NCI-H446 (cell line): Measurements from ENCODE around the gene LCN9.

Experiments
- DNase-seq, 2 experiments: peaks; one replicate each; lab custom pipeline; 2025; lab: John Stamatoyannopoulos, UW

Gene LCN9

GRCh38 chr9:135698767-135699166 is 35.7 kb downstream of the LCN9 start:
- DNase-seq: no peak

- DNase-seq: no peak
These were observed 36.3 kb downstream of the LCN9 start, which contains the start of gene SOHLH1 for GRCh38 chr9:135699440-135699839. Gene SOHLH1 (minus strand): TSS chr9:135699481. CDS start chr9:135699467, 14 bp downstream.

GRCh38 chr9:135700525-135700924 is 37.4 kb downstream of the LCN9 start:
- no peak for DNase-seq

GRCh38 chr9:135701067-135701958 is 38.2 kb downstream of the LCN9 start:
- DNase-seq: no peak

GRCh38 chr9:135701959-135702721 is 39.0 kb downstream of the LCN9 start, which contains the start of gene KCNT1:
Gene KCNT1 (plus strand): TSS chr9:135702185. CDS start chr9:135702259, 74 bp downstream.
- DNase-seq: peak in 1 of 2 experiments; percentile 20

- DNase-seq: no peak
These were observed 40.6 kb downstream of the LCN9 start for GRCh38 chr9:135703726-135704125.

GRCh38 chr9:135704483-135704882 is 41.4 kb downstream of the LCN9 start:
- no peak for DNase-seq

GRCh38 chr9:135705376-135705775 is 42.3 kb downstream of the LCN9 start:
- DNase-seq: no peak

GRCh38 chr9:135706288-135706687 is 43.2 kb downstream of the LCN9 start:
- DNase-seq: no peak

GRCh38 chr9:135707252-135708138 is 44.4 kb downstream of the LCN9 start:
- DNase-seq: no peak

- no peak for DNase-seq
These were observed 45.1 kb downstream of the LCN9 start for GRCh38 chr9:135708164-135708563.

- DNase-seq: no peak
These were observed 48.3 kb downstream of the LCN9 start for GRCh38 chr9:135711391-135711790.

- no peak for DNase-seq
These were observed 48.8 kb downstream of the LCN9 start for GRCh38 chr9:135711881-135712280.

- DNase-seq: peak in 1 of 2 experiments; percentile 15
These were observed 49.6 kb downstream of the LCN9 start for GRCh38 chr9:135712613-135713295.

- no peak for DNase-seq
These were observed 51.3 kb downstream of the LCN9 start for GRCh38 chr9:135714242-135715055.

GRCh38 chr9:135715056-135715595 is 52.0 kb downstream of the LCN9 start:
- DNase-seq: no peak

- DNase-seq: no peak
These were observed 52.9 kb downstream of the LCN9 start for GRCh38 chr9:135716045-135716444.
